GM21515 (cell line): ENCODE data around the gene CMSS1.
"Not testable (repeated sequence)": the region's sequence is repeated elsewhere in the genome, so short reads cannot be mapped to it uniquely, and the experiment has no call there.

ENCODE experiments used
- ATAC-seq: cut with Tn5 transposase; IDR thresholded peaks from one replicate; pipeline ENCODE4 v1.9.1; 2021; ENCODE audit not compliant: unreplicated experiment

The CMSS1 gene

DNA sequence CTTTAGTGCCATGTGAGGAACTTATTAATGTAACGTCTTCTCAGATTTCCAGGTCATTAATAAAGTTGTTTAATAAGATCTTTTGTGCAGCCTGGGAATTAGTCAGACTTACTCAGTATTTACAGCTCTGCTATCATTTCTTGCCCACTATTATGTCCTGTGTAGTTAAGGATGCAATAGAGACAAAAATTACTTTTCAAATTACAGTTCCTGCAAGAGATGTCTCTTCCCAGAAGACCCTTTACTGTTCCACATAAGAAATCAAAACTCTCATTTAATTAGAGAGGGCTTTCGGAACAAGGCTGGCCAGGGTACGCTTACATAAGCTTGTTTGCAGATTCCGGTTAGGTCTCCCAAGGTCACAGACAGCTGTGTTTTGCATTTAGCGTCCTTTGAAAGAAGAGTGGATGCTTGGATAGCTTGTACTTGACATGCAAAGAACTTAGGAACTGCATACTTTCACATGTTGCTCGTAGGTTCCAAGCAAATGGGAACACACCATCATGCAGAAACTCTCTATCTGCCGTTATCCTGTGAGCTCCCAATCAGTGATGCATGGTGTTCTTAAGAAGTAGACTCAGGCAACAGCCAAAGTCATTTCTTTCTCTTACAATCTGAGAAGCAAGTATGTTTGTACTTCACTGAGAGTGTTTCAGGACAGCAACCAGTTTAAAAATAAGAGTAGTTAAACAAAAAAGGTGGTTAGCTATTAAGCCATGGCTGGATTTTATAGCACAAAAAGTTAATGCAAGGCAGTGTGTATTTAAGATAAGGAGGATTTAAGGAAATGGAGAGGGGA is 259.3 kb downstream of the CMSS1 start:
- ATAC-seq: no peak

DNA sequence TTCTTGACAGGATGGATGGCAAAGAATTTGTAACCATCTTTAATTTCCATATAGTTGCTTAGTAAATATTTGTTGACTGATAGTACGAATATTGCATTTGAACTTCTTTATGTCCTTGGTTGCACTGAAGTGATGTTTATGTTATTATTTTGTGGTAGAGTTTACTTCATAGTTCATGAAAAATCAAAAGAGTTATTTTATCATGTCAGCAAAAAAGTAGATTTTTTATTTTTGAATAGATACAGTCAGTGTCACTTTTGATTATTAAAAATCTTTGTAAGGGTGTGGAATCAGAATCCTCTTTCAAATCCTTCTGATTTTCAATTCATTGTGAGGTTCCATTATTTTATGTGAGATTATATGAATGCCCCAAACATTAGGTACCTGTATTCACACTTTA is 261.7 kb downstream of the CMSS1 start:
- ATAC-seq: no peak

DNA sequence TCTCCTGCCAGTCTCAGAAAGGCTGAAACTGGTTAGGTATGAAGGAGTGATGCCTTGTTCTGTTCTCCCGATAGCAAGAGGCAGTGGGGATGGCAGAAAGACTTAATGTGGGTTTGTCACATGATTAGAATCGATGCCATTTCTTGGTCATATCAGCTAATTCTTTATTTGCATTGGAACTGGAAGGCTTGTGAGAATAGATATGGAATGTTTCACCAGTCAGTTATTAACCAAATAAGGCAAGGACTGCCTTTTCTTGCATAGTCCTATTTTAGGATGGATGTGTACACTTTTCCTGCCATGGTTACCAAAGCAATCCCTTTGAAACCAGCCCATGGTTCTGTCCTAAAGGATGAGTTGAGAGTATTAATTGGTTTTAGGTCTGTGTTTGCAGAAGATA is 262.9 kb downstream of the CMSS1 start:
- no peak for ATAC-seq

DNA sequence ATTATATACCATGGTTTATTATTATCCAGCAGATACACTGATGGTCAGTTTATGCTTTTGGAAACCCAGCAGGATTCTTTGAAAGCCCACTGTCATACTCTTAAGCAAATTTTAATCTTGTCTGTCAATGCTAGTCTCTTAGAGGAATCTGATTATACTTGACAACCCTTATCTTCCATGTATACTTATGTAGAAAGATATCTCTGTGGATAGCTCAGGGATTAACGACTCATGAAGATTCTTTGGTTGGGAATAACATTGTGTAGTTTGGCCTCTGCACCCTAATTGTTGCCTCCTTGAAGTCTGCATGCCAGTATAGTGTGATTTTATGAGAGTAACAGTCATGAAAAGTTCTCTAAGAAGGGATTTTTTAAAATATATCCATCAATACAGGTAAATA is 263.6 kb downstream of the CMSS1 start:
- ATAC-seq: no peak

DNA sequence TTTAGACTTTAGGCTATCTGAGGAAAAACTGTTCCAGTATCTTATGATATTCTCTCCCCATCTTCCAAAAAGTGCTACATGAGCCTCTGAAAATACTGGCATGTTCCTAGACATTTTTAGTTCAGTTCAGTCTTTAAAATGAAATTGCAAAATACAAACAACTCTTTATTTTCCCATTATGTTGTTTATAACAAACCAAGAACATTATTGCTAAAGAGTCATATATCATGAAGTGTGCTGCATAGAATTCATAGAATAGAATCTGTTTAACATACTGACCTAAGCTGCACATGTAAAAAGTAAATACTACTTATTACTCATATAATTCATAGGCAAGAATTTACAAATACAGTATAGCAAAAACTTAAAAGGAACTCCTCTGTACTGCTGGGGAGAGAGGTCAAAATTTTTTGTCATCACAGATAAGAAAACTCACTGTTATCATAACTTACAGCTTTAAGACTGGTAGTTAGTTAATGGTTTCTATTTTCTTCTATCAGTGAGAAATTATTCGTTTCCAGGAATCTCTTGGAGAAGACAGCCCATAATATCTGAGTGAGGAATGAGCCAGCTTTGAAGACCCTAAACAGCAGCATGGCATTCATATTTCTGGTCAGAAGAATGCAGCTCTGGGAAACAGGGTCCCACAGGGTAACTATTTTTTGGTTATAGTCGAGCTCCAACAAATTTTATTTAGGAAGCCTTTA is 264.5 kb downstream of the CMSS1 start:
- ATAC-seq: no peak

DNA sequence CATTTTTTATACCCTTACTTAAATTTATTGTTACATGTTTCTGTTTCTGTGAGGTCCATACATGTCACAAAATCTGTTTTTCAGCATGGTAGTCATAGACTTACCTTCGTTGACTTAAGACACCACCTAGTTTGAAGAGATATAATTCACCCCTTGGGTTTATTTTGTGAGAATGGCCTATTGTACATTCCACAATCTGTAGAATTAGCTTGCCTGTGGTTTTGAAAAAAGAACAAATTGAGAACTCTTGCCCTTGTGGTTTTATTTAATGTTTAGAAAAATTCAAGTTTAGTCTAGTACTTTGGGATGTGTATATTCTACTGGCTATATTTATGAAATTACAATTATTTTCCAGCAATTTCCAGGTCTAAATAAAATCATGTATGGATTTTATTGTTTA is 265.1 kb downstream of the CMSS1 start:
- ATAC-seq: no peak

DNA sequence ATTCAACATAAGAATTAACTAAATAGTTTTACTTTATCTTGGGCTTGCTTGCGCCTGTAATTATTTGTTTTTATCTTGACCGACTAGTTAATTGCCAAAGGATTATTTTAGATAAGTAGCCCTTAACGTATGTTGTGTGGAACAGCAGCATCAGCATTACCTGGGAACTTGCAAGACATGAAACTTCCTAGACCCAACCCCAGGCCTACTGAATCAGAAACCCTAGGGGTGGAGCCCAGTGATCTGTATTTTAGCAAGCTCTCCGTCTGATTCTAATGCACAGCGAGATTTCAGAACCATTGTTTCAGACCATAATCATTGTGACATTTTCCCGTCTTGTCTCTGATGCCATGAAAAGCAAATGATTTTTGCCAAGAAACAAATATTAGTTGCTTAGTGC is 265.5 kb downstream of the CMSS1 start:
- no peak for ATAC-seq

DNA sequence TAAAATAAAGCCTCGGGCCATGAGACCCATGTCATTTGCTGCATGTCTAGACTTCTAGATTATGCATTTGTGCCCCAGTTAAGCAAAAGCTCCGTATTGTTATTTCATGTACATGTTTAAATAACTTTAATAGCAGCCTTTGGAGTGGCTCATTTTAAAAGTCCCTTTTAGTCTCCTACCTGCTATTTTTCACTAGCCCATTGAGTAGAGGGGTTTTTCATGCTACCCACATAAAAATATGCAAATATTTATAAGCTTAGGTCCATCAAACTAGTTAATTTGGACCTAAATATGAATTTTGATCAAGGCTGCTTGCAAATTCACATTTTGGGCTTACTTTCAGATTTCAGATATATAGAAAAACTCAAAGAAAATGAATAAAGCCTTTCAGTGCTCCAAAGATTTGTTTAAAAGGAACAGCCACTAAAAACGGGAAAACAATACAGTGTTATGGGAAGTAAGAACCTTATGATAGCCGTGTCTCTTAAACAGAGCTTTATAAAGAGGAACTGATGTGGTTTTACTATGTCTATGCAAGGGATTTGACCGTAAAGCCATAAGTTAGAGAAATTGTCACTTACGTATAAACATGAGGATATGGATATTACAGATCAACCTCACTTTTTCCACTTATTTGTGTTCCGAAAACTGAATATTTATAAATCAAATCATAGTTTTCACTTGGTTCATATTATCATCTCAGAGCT is 266.6 kb downstream of the CMSS1 start:
- ATAC-seq: no peak

DNA sequence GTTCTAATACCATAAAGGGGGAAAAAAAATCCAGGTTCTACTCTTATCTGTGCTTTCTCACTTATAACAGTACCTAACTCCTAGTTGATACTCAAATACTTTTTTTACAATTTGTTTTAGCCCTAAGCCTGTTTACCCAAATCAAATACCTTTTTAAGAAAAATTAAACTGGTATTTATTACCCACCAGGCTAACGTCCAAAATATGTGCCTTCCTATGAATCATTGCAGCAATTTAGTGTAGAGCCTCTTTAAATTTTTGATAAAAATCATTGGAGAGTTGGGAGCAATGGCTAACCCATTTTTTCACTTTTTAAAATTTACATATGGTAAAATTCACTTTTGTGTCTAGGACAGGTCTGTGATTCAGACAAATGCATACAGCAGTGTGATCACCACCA is 268.7 kb downstream of the CMSS1 start:
- no peak for ATAC-seq

DNA sequence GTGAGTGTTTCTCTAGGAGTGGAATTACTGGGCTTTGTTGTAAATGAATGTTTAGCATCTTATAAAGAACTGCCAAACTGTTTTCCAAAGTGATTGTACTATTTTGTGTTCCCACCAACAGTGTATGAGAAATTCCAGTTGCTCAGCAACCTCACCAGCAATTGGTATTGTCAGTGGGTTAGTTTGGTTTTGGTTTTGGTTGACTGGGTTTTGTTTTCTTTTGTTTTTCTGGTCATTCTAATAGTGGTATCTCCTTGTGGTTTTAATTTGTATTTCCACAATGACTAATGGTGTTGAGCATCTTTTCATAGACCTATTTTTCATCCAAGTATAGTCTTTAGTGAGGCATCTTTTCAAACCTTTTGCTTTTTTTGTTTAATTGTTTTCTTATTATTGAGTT is 269.5 kb downstream of the CMSS1 start:
- peak; percentile 83 for ATAC-seq

DNA sequence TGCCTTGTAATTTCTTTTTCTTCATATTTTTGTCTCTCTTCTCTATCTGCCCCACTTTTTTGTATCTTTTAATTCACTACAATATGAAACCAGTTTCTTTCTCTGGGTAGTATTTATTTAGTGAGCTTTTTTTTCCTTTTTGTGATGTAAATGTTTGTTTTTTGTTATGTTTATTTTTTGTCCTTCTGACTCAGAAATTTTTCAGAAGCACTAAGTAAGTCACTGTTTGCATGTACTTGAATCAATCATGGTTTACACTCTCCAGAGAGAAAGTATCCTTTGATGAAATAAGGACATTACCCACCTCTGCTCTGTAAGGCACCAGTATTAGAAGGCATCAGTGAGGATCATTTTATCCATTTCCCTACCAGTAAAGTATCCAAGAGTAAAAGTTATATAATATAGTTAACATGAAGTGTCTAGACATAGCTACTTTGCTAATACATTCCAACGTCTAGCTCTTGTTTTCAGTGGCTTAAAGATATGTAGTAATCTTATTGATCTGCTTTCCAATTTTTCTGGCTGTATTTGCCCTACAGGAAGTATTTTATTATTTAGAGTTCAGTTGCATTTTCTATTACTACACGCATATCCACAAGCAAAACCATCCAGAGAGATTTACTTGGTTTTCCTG is 271.2 kb downstream of the CMSS1 start:
- ATAC-seq: no peak

DNA sequence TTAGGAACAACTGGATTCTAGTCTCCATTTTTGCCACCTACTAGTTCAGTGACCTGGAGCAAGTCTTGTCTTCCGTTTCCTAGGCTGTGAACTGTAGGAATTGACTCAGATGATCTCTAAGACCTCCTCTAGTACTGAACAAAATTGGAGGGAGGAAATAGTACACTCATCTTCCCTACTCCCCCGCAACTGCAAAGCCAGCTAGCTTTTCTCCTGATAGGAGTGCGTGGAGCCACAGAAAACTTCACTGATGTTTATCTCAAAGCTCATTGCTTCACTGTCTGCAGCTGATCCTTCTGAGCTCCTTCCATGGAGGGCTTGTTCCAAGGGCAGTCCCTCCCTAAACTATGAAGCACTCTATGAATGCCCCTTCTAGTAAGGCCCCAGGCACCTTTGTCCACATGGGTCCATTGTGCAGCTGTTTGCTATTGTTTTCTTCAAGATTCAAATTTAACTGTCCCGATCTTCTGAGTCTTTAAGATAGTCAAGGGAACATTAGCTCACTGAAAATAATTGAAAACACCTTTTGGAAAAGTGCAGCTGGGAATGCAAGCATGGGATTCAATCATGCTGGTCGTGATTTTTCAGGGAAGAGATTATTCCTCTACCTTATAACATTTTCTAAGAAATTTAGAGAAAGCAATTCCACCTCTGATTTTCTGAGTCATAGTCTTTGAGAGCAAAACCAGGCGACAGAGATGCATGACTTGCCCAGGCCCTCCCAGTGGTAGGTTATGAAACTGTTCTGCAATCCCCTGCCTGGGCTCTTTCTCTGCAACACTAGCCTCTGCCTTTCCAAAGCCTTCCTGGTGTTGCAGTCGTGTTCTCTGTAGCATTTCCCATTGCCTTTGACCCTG is 272.4 kb downstream of the CMSS1 start:
- ATAC-seq: peak; percentile 73

DNA sequence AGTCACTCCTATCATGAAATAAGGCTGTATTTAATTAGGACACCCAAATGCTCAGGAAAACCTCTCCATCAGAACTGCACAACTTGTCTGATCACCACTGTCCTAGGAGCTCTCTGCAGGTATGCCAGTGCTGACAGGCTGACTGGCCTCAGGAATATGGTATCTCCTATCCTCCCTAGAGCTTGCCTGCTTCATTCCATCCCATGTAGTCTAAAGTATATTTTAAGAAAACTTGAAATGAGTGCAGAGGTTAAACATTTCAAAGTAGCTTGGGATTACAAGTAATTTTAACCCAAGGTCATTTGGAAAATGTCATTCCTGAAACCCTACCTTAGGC is 273.0 kb downstream of the CMSS1 start:
- ATAC-seq: peak; percentile 20

DNA sequence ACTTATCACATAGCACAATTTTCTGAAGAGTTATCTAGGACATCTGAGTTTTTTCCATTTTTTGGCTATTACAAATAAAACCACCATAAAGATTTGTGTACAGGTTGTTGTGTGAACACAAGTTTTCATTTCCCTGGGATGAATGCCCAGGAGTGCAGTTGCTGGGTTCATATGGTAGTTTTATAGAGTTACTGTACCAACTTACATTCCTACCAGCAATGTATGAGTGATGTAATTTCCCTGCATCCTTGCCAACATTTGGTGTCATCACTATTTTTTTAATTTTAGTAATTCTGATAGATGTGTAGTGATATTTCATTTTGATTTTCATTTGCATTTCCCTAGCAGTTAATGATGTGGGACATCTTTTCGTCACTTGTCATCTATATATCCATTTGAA is 276.2 kb downstream of the CMSS1 start:
- no peak for ATAC-seq

DNA sequence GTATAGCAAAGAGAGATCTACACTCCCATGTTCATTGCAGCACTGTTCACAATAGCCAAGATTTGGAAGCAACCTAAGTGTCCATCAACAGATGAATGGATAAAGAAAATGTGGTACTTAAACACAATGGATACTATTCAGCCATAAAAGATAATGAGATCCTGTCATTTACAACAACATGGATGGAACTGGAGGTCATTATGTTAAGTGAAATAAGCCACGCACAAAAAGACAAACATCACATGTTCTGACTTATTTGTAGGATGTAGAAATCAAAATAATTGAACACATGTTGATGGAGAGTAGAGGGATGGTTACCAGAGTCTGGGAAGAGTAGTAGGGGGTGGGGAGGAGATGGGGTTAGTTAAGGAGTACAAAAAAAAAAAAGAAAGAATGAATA is 278.6 kb downstream of the CMSS1 start:
- not testable (repeated sequence) for ATAC-seq

DNA sequence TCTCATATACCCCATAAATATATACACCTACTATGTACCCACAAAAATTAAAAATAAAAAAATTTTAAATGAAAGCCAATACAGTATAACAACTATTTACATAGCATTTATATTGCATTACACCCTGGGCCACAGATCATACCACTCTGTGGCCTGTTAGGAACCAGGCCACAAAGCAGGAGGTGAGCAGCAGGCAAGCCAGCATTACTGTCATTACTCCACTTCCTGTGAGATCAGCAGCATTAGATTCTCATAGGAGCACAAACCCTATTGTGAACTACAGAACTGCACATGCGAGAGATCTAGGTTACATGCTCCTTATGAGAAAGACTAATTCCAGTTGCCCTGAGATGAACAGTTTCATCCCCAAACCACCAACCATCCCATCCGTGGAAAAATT is 279.2 kb downstream of the CMSS1 start:
- ATAC-seq: no peak

DNA sequence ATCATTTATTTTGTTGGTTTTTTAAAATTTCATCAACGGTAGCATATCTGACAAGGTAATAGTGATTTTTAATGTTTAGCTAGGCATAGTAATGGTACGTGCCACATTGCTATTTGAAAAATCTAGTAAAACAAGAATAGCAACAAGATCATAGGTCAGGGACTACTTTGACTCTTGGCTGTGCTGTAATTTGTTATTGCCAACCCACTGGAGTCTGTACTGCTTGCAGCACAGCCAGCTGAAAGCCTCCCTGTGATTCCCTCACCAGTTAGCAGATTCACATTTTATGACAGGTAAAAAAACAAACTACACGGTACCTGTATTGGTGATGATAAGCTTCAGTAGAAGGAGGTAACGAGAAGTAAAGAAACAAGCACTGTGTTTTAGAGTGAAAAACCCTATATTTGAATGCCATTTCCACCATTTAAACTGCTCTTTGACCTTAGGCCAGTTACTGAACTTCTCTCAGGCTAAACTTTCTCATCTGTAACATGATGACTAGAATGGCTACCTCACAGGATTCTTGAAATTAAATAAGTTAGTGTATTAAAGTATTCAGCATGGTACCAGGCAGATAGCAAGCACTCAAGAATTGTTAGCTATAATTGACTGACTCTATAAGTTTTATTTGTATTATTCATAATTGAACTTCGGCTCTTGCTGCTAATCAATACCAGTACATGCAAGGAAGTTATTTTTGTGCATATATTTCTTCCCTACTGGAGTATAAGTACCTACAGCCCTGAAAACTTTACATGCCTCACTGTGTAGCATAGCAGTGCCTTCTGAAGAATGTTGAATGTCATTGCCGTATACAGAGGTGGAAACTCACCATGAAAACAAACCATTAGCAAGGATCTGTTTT is 280.5 kb downstream of the CMSS1 start:
- no peak for ATAC-seq

DNA sequence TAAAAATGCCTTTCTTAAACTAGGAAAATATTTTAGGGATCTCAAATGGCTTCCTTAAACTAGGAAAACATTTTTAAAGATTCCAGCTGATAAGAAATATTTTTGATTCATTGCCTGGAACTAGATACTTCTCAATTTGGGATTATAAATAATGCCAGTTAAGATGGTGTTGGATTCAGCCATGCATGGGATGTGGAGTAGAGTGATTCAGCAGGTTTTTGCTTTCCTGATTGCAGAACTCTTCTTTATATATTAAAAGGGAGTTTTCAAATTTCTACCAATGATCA is 281.1 kb downstream of the CMSS1 start:
- ATAC-seq: no peak

DNA sequence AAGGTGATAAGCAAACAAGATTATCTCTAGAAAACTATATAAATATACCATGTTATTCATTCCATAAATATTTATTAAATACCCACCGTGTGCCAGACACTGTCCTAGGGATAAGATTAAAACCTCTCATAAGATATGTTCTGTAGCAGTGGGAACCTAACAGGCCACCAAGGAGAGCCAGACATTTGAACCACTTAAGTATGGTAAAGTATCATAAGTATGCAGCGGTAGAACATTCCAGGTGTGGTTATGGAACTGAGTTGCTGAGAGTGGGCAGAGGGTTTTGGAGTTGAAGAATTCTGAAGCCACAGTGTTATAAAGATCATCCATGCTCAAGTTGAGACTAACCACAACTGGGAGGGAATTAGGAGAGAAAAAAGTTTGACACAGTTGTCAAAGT is 282.0 kb downstream of the CMSS1 start:
- no peak for ATAC-seq

DNA sequence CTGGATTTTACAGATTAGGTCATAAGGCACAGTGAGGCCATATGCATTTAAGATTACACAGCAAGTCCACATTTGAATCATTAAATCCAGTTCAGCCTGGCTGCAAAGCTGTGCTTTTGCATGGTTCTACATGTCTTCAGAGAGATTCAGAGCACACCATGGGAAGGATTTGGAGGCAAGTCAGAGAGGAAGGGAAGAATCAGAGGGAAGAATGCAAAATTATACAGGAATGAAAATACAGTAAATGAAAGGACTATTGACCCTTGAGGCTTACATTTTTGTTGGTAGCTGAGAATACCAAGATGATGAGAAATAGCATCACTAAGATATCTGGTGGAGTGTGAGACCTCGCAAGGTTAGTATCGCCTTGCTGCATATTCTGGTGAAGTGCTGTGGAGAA is 282.8 kb downstream of the CMSS1 start:
- no peak for ATAC-seq
